Gastroesophageal sphincter (tissue), 3 donors: Measurements from ENCODE around the gene SPDYE3.

Experiments
- EP300 ChIP-seq: sonication (generic); formaldehyde crosslinking; IDR thresholded peaks from one replicate; pipeline ENCODE4 v1.6.1; 2017; ENCODE audit warnings: antibody characterized with exemption, mild to moderate bottlenecking
- POLR2A ChIP-seq, 2 donors: fragments of 450-650 bp; IDR thresholded peaks; one replicate each; pipeline ENCODE4 v1.6.1; 2017; ENCODE audit warnings: antibody characterized with exemption in 2 of 2, mild to moderate bottlenecking in 2 of 2, moderate library complexity in 1 of 2
- POLR2AphosphoS5 ChIP-seq: sonication (generic); formaldehyde crosslinking; IDR thresholded peaks from one replicate; pipeline ENCODE4 v1.6.1; 2017; ENCODE audit warnings: antibody characterized with exemption
- TF ChIP-seq, protein P1 (sequence below), 4 experiments: fragments of 200-600 bp in 2 of 4; fragments of 450-650 bp in 2 of 4; sonication (generic) in 1 of 4; IDR thresholded peaks; one replicate each; pipeline ENCODE4 v1.5.1; 2017 to 2019; ENCODE audit warnings: antibody characterized with exemption in 4 of 4, mild to moderate bottlenecking in 2 of 4, moderate library complexity in 2 of 4

DNA sequence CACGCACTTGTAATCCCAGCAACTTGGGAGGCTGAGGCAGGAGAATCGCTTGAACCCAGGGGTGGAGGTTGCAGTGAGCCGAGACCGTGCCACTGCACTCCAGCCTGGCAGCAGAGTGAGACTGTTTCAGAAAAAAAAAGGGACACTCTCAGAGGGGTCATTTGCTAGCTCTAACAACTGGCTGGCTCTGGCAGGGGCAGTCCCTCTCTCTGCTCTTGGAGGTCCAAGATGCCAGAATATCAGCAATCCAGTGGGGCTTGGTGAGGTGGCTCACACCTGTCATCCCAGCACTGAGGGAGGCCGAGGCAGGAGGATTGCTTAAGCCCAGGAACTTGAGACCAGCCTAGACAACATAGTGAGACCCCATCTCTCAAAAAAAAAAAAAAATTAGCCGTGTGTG is 63.2 kb downstream of the SPDYE3 start:
- TF ChIP-seq, protein P1, sequence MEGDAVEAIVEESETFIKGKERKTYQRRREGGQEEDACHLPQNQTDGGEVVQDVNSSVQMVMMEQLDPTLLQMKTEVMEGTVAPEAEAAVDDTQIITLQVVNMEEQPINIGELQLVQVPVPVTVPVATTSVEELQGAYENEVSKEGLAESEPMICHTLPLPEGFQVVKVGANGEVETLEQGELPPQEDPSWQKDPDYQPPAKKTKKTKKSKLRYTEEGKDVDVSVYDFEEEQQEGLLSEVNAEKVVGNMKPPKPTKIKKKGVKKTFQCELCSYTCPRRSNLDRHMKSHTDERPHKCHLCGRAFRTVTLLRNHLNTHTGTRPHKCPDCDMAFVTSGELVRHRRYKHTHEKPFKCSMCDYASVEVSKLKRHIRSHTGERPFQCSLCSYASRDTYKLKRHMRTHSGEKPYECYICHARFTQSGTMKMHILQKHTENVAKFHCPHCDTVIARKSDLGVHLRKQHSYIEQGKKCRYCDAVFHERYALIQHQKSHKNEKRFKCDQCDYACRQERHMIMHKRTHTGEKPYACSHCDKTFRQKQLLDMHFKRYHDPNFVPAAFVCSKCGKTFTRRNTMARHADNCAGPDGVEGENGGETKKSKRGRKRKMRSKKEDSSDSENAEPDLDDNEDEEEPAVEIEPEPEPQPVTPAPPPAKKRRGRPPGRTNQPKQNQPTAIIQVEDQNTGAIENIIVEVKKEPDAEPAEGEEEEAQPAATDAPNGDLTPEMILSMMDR (IDR thresholded peaks at IDR 0.05): no peak
- TF ChIP-seq POLR2A (IDR thresholded peaks at IDR 0.05) (no peak), EP300 (no peak), POLR2AphosphoS5 (no peak)
